Parathyroid adenoma (tissue), 2 donors: ENCODE data around the gene EYA3.

Experiments used
- H2AFZ ChIP-seq: fragments of 300-600 bp; sonication (generic); one replicate; pipeline ENCODE4 v1.7.0; 2017; ENCODE audit warnings: antibody characterized with exemption, mild to moderate bottlenecking
- H3K27ac ChIP-seq: fragments of 300-600 bp; sonication (generic); one replicate; pipeline ENCODE4 v1.7.0; 2017
- H3K27me3 ChIP-seq: fragments of 300-600 bp; sonication (generic); one replicate; pipeline ENCODE4 v1.7.0; 2017; ENCODE audit warnings: low read length; ENCODE audit not compliant: control insufficient read depth, insufficient read depth
- H3K36me3 ChIP-seq: fragments of 300-600 bp; sonication (generic); one replicate; pipeline ENCODE4 v1.7.0; 2017; ENCODE audit warnings: low read length; ENCODE audit not compliant: control insufficient read depth, insufficient read depth
- H3K4me1 ChIP-seq: fragments of 300-600 bp; sonication (generic); one replicate; pipeline ENCODE4 v1.7.0; 2017; ENCODE audit warnings: control low read depth
- H3K4me2 ChIP-seq: fragments of 300-600 bp; sonication (generic); one replicate; pipeline ENCODE4 v1.7.0; 2017; ENCODE audit warnings: low read length
- H3K4me3 ChIP-seq: fragments of 300-600 bp; sonication (generic); one replicate; pipeline ENCODE4 v1.7.0; 2017; ENCODE audit warnings: low read depth, low read length
- H3K79me2 ChIP-seq: fragments of 300-600 bp; sonication (generic); one replicate; pipeline ENCODE4 v1.7.0; 2017; ENCODE audit warnings: control low read depth
- H3K9ac ChIP-seq: fragments of 300-600 bp; sonication (generic); one replicate; pipeline ENCODE4 v1.7.0; 2017; ENCODE audit warnings: mild to moderate bottlenecking
- H3K9me3 ChIP-seq: fragments of 300-600 bp; sonication (generic); one replicate; pipeline ENCODE4 v1.7.0; 2017; ENCODE audit warnings: low read length; ENCODE audit not compliant: control insufficient read depth
- TF ChIP-seq, protein P1 (sequence below): fragments of 300-600 bp; sonication (generic); IDR thresholded peaks from one replicate; pipeline ENCODE4 v1.7.0; 2017; ENCODE audit warnings: antibody characterized with exemption, mild to moderate bottlenecking
- donor health status: primary hyperparathyroidism.

Gene EYA3, protein sequence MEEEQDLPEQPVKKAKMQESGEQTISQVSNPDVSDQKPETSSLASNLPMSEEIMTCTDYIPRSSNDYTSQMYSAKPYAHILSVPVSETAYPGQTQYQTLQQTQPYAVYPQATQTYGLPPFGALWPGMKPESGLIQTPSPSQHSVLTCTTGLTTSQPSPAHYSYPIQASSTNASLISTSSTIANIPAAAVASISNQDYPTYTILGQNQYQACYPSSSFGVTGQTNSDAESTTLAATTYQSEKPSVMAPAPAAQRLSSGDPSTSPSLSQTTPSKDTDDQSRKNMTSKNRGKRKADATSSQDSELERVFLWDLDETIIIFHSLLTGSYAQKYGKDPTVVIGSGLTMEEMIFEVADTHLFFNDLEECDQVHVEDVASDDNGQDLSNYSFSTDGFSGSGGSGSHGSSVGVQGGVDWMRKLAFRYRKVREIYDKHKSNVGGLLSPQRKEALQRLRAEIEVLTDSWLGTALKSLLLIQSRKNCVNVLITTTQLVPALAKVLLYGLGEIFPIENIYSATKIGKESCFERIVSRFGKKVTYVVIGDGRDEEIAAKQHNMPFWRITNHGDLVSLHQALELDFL

DNA sequence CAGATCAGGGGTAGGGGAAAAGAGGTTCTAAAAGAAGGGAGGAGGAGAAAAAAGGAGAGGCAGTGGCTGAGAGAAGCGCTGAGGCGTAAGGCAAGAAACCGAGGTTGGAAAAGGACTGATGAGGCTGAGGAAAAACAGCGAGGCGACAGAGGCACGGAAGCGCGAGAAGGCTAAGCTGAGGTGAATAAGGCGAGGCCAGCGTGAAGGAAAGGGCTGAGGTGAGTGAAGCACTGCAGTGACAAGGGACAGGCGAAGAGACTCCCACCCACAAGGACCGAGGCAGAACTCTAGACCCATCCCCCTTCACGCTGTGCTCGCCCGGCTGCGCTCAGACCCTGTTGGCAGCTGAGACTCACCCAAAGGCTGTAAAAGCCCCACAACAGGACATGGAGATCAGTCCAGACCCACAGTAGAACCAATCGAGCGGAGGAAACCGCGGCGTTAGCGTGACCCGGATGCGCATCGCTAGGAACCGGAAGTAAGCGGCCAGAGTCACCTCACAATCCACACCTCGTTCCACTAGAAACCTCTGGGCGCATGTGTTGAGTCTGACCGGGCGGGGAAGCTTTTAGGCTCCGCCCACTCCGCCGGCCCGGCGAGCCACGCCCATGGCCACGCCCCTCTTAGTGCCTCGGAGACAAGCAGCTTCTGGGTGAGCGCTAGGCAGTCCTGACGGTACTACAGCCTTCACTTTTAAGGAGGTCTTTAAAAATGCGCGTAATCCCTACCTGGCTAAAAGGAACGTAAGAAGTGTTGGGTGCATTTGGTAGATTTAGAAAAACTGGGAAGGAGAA is at the start of gene EYA3:
Gene EYA3, minus strand, starts transcription at position 443 of the 794 bp plus-strand sequence. CDS start 30,584 bp downstream, outside the sequence.
- TF ChIP-seq, protein P1, sequence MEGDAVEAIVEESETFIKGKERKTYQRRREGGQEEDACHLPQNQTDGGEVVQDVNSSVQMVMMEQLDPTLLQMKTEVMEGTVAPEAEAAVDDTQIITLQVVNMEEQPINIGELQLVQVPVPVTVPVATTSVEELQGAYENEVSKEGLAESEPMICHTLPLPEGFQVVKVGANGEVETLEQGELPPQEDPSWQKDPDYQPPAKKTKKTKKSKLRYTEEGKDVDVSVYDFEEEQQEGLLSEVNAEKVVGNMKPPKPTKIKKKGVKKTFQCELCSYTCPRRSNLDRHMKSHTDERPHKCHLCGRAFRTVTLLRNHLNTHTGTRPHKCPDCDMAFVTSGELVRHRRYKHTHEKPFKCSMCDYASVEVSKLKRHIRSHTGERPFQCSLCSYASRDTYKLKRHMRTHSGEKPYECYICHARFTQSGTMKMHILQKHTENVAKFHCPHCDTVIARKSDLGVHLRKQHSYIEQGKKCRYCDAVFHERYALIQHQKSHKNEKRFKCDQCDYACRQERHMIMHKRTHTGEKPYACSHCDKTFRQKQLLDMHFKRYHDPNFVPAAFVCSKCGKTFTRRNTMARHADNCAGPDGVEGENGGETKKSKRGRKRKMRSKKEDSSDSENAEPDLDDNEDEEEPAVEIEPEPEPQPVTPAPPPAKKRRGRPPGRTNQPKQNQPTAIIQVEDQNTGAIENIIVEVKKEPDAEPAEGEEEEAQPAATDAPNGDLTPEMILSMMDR = no peak
- peak within 1 kb of the TSS; percentile 99 for H3K4me2 ChIP-seq

DNA sequence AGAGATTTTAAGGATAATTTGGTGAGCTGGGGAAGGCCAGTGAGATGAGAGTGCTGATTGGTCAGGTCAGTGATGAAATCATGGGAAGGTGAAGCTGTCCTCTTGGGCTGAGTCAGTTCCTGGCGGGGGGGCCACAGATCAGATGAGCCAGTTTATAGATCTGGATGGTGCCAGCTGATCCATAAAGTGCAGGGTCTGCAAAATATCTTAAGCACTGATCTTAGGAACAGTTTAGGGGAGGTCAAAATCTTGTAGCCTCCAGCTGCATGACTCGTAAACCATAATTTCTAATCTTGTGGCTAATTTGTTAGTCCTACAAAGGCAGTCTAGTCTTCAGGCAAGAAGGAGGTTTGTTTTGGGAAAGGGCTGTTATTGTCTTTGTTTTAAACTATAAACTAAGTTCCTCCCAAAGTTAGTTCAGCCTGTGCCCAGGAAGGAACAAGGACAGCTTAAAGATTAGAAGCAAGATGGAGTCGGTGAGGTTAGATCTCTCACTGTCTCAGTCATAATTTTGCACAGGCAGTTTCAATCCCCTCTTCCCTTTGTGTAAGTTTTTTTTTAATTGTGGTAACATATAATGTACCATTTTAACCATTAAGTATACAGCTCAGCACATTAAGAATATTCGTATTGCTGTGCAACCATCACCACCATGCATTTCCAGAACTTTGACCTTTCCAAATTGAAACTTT is 48.7 kb upstream of the EYA3 start:
- TF ChIP-seq, protein P1 = no peak
- no peak overlapping the region for H3K4me2 ChIP-seq

More for the DNA sequence above, at the start of gene EYA3:
- H3K27ac ChIP-seq = peak within 1 kb of the TSS; percentile 74
- peak within 1 kb of the TSS; percentile 79 for H2AFZ ChIP-seq
- peak within 1 kb of the TSS; percentile 91 for H3K4me3 ChIP-seq
- no peaks in the 10 kb centered on the region for H3K36me3 ChIP-seq
- peak within 1 kb of the TSS; percentile 8 for H3K9ac ChIP-seq
- H3K27me3 ChIP-seq = no peaks in the 10 kb centered on the region
- no peaks in the 10 kb centered on the region for H3K4me1 ChIP-seq
- H3K9me3 ChIP-seq = no peaks in the 10 kb centered on the region
- peaks cover 7% of the 10 kb centered on the region for H3K79me2 ChIP-seq

DNA sequence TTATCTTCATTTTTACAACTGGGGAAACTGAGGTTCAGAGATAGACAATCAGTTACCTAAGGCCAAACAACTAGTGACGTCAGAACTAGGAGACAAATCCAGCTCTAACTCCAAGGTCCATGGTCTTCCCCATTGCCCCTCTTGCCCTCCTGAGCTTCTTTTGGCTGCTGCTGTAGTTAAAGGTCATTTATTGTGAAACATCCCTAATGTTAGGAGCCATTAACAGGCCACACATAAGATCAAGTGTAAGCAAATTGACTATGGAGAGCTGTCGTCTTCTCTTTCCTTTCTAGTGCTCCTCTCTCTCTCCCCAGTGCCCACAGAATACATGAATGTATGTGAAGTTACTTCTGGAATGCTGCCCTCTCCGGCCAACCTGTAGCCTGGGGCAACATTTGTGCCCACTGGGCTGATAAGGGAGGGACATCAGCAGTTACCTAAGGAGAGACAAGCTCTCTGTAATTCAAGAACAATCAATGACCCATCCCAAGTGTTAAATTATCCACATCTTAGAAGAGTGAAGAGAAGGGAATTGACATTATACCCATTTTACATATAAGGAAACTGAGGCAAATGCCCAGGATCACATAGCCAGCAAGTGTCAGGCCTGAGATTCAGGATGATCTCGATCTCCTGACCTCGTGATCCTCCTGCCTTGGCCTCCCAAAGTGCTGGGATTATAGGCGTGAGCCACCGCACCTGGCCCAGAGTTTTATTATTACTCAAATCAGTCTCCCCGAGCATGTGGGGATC is 47.9 kb upstream of the EYA3 start:
- Histone ChIP-seq H2AFZ (no peak overlapping the region), H3K36me3 (no peaks in the 10 kb centered on the region), H3K9ac (no peak overlapping the region), H3K9me3 (no peaks in the 10 kb centered on the region), H3K4me2 (no peak overlapping the region), H3K4me3 (no peak overlapping the region), H3K4me1 (no peaks in the 10 kb centered on the region), H3K27me3 (no peaks in the 10 kb centered on the region), H3K27ac (no peak overlapping the region), H3K79me2 (no peaks in the 10 kb centered on the region)
- TF ChIP-seq, protein P1 = no peak

More for the DNA sequence above, 48.7 kb upstream of the EYA3 start:
- Histone ChIP-seq H3K9me3 (no peaks in the 10 kb centered on the region), H3K27me3 (no peaks in the 10 kb centered on the region), H3K36me3 (no peaks in the 10 kb centered on the region), H2AFZ (no peak overlapping the region), H3K4me3 (no peak overlapping the region), H3K27ac (no peak overlapping the region), H3K9ac (no peak overlapping the region), H3K4me1 (no peaks in the 10 kb centered on the region), H3K79me2 (no peaks in the 10 kb centered on the region)

DNA sequence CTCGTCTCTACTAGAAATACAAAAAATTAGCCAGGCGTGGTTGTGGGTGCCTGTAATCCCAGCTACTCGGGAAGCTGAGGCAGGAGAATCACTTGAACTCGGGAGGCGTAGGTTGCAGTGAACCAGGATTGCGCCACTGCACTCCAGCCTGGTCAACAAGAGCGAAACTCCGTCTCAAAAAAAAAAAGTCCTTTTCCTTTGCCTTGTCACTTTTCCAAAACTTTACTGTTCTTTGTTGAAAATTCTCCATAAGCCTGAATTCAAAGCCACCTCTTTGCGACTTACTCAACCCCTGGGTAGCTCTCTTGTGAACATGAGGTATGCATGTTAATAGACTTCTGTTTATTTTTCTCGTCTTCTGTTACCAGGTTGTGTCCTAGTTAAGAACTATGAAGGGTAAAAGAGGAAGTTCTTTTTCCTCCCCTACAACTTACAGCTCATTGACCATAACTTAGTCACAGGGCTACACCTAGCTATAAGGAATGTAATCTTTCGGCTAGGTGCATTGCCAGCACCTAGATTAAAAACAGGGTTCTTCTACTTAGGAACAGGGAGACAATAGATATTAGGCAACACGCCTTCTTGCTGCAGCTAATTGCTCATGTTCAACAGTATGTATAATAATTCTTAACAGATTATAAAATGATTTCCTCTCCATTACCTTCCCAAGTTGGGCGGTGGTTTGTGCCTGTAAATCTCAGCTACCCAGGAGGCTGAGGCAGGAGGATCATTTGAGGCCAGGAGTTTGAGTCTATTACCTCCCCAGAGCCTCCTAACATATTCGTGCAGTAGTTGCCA is 47.2 kb upstream of the EYA3 start:
- TF ChIP-seq, protein P1 = no peak
- H3K4me3 ChIP-seq = no peak overlapping the region
- no peaks in the 10 kb centered on the region for H3K36me3 ChIP-seq
- no peak overlapping the region for H2AFZ ChIP-seq
- no peak overlapping the region for H3K9ac ChIP-seq
- H3K27ac ChIP-seq = no peak overlapping the region
- H3K79me2 ChIP-seq = no peaks in the 10 kb centered on the region
- H3K4me2 ChIP-seq = no peak overlapping the region
- no peaks in the 10 kb centered on the region for H3K4me1 ChIP-seq
- no peaks in the 10 kb centered on the region for H3K27me3 ChIP-seq
- no peaks in the 10 kb centered on the region for H3K9me3 ChIP-seq
